Nephron progenitor cell (in vitro differentiated cells): ENCODE measurements around the gene MXI1.

ENCODE experiments used
- DNase-seq: peaks from one replicate; pipeline ENCODE4 v3.0.0; 2021
- H3K27ac Mint-ChIP-seq: 2 replicates; pipeline ENCODE4 v1.8.0; 2021; ENCODE audit warnings: mild to moderate bottlenecking, moderate library complexity, mixed read lengths
- H3K27me3 Mint-ChIP-seq: 2 replicates; pipeline ENCODE4 v1.8.0; 2021; ENCODE audit warnings: mild to moderate bottlenecking, low read depth, mixed read lengths; ENCODE audit not compliant: poor library complexity
- H3K36me3 Mint-ChIP-seq: 2 replicates; pipeline ENCODE4 v1.8.0; 2021; ENCODE audit warnings: low read depth, mixed read lengths
- H3K4me1 Mint-ChIP-seq: 2 replicates; pipeline ENCODE4 v1.8.0; 2021; ENCODE audit warnings: mixed read lengths
- H3K4me3 Mint-ChIP-seq: 2 replicates; pipeline ENCODE4 v1.8.0; 2021; ENCODE audit warnings: mild to moderate bottlenecking, moderate library complexity, mixed read lengths
- H3K9me3 Mint-ChIP-seq: 2 replicates; pipeline ENCODE4 v1.8.0; 2021; ENCODE audit warnings: mild to moderate bottlenecking, moderate library complexity, mixed read lengths
- CTCF ChIP-seq: fragments of 200-600 bp; sonication (generic); IDR thresholded peaks from 2 replicates; pipeline ENCODE4 v1.5.0; 2021; ENCODE audit warnings: antibody characterized with exemption

Gene MXI1

GRCh38 chr10:110229155-110229554, 21.8 kb downstream of the MXI1 start:
- no peak for TF ChIP-seq CTCF
- no peak for DNase-seq
- Mint-ChIP-seq H3K9me3 (no peaks in the 10 kb centered on the region), H3K27me3 (peaks cover 21% of the 10 kb centered on the region), H3K27ac (no peak overlapping the region), H3K36me3 (peaks cover 49% of the 10 kb centered on the region), H3K4me3 (no peak overlapping the region), H3K4me1 (peaks cover 16% of the 10 kb centered on the region)

- Mint-ChIP-seq H3K36me3 (peaks cover 71% of the 10 kb centered on the region), H3K9me3 (peaks cover 4% of the 10 kb centered on the region), H3K27ac (no peak overlapping the region), H3K27me3 (peaks cover 8% of the 10 kb centered on the region), H3K4me3 (no peak overlapping the region), H3K4me1 (no peaks in the 10 kb centered on the region)
- TF ChIP-seq CTCF: no peak
- no peak for DNase-seq
These were observed 26.4 kb downstream of the MXI1 start for GRCh38 chr10:110233846-110234245.

- Mint-ChIP-seq H3K27ac (no peak overlapping the region), H3K36me3 (peaks cover 50% of the 10 kb centered on the region), H3K27me3 (peaks cover 3% of the 10 kb centered on the region), H3K9me3 (peaks cover 4% of the 10 kb centered on the region), H3K4me1 (no peaks in the 10 kb centered on the region), H3K4me3 (no peak overlapping the region)
- DNase-seq: no peak
- no peak for TF ChIP-seq CTCF
These were observed 30.6 kb downstream of the MXI1 start for GRCh38 chr10:110237894-110238480.

GRCh38 chr10:110239892-110240291, 32.5 kb downstream of the MXI1 start:
- TF ChIP-seq CTCF: no peak
- H3K27me3 Mint-ChIP-seq: peaks cover 3% of the 10 kb centered on the region
- no peak for DNase-seq
- H3K27ac Mint-ChIP-seq: no peak overlapping the region
- no peaks in the 10 kb centered on the region for H3K4me1 Mint-ChIP-seq
- H3K9me3 Mint-ChIP-seq: peaks cover 4% of the 10 kb centered on the region
- H3K4me3 Mint-ChIP-seq: no peak overlapping the region
- H3K36me3 Mint-ChIP-seq: peaks cover 52% of the 10 kb centered on the region

- Mint-ChIP-seq H3K36me3 (peaks cover 53% of the 10 kb centered on the region), H3K4me3 (no peak overlapping the region), H3K27me3 (peaks cover 6% of the 10 kb centered on the region), H3K9me3 (peaks cover 4% of the 10 kb centered on the region), H3K27ac (no peak overlapping the region), H3K4me1 (no peaks in the 10 kb centered on the region)
- no peak for TF ChIP-seq CTCF
- no peak for DNase-seq
These were observed 34.0 kb downstream of the MXI1 start for GRCh38 chr10:110241407-110241806.

- H3K4me3 Mint-ChIP-seq: no peak overlapping the region
- H3K27me3 Mint-ChIP-seq: peaks cover 6% of the 10 kb centered on the region
- no peak for TF ChIP-seq CTCF
- no peaks in the 10 kb centered on the region for H3K4me1 Mint-ChIP-seq
- peaks cover 4% of the 10 kb centered on the region for H3K9me3 Mint-ChIP-seq
- no peak overlapping the region for H3K27ac Mint-ChIP-seq
- H3K36me3 Mint-ChIP-seq: peaks cover 54% of the 10 kb centered on the region
- no peak for DNase-seq
These were observed 34.4 kb downstream of the MXI1 start for GRCh38 chr10:110241841-110242240.
